ENCODE results near the gene PALD1.

DNA sequence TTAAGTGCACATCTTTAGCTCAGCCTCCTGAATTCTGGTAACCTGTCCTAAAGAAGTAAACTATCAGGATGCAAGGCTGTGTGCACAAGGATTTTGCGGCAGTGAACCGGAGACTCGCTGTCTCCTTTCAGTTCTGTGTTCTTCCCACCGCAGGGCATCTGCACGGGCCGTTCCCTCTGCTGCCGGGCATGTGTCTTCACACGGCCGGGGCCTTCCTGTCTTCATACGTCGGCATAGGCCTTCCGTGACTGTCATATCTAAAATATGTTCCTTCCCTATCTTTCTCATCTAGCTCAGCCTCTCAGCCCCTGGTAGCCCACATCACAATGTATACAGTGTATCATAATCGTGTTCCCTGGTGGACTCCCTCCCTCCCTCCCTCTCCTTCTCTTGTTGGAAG lies 16.4 kb downstream of the PALD1 start:
- TF ChIP-seq, protein P1, sequence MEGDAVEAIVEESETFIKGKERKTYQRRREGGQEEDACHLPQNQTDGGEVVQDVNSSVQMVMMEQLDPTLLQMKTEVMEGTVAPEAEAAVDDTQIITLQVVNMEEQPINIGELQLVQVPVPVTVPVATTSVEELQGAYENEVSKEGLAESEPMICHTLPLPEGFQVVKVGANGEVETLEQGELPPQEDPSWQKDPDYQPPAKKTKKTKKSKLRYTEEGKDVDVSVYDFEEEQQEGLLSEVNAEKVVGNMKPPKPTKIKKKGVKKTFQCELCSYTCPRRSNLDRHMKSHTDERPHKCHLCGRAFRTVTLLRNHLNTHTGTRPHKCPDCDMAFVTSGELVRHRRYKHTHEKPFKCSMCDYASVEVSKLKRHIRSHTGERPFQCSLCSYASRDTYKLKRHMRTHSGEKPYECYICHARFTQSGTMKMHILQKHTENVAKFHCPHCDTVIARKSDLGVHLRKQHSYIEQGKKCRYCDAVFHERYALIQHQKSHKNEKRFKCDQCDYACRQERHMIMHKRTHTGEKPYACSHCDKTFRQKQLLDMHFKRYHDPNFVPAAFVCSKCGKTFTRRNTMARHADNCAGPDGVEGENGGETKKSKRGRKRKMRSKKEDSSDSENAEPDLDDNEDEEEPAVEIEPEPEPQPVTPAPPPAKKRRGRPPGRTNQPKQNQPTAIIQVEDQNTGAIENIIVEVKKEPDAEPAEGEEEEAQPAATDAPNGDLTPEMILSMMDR (conservative IDR thresholded peaks at IDR 0.05 in 1 of 2, IDR thresholded peaks at IDR 0.05 in 1 of 2; ENCODE audit: low read depth in 1 of 2, low read length in 2 of 2) = no peak
- no peak for TF ChIP-seq EZH2 (IDR thresholded peaks at IDR 0.05; ENCODE audit: low read length, missing control alignments)

Data from fibroblast of lung (primary cell).